ENCODE measurements around the gene SGCA. TPM values are rescaled to one million over a fixed set of nuclear protein-coding genes. Genes with fewer than 3 reads are reported as not detected.
A peak's percentile ranks its signal among the peaks of the same experiment; 100 is the strongest.

Gene SGCA
- total and polyA plus RNA-seq, 3 donors from 2014 or later = 2.4 to 33.1 (median 7.6) TPM

GRCh38 chr17:50145532-50146229 is 20.1 kb upstream of the SGCA start:
- H3K27ac ChIP-seq = peak overlapping the region; percentile 6 to 7
- no peak for TF ChIP-seq POLR2A (IDR thresholded peaks at IDR 0.05)
- TF ChIP-seq CTCF (IDR thresholded peaks at IDR 0.05) = no peak
- no peaks in the 10 kb centered on the region for H3K36me3 ChIP-seq (ENCODE audit: low read depth, missing control alignments)
- H3K4me3 ChIP-seq = no peak overlapping the region
- peaks cover 36% of the 10 kb centered on the region for H3K4me1 ChIP-seq
- H3K9me3 ChIP-seq = no peaks in the 10 kb centered on the region
- WGBS, 2 donors = 67 to 79% methylated on average over 11 of the region's 11 CpGs
- intact Hi-C loops (cut with DNase I; ENCODE audit: low total_unique reads) = no loop called here
- H3K27me3 ChIP-seq = no peaks in the 10 kb centered on the region
- no peak for DNase-seq

GRCh38 chr17:50146230-50146926 is 19.4 kb upstream of the SGCA start:
- H3K9me3 ChIP-seq = no peaks in the 10 kb centered on the region
- TF ChIP-seq POLR2A (IDR thresholded peaks at IDR 0.05) (no peak), CTCF (IDR thresholded peaks at IDR 0.05) (no peak)
- H3K36me3 ChIP-seq (ENCODE audit: low read depth, missing control alignments) = no peaks in the 10 kb centered on the region
- no peak overlapping the region for H3K4me3 ChIP-seq
- H3K4me1 ChIP-seq = peaks cover 36% of the 10 kb centered on the region
- peak overlapping the region; percentile 79 to 84 for H3K27ac ChIP-seq
- no peak for DNase-seq
- intact Hi-C loops (cut with DNase I; ENCODE audit: low total_unique reads) = no loop called here
- whole genome bisulfite sequencing, 2 donors = 55 to 80% methylated on average over 3 to 10 of the region's 10 CpGs
- H3K27me3 ChIP-seq = no peaks in the 10 kb centered on the region

GRCh38 chr17:50146927-50147665 is 18.7 kb upstream of the SGCA start:
- peak; percentile 60 for DNase-seq
- intact Hi-C loops (cut with DNase I; ENCODE audit: low total_unique reads) = no loop called here

GRCh38 chr17:50147841-50148225 is 18.0 kb upstream of the SGCA start:
- intact Hi-C loops (cut with DNase I; ENCODE audit: low total_unique reads) = no loop called here
- Histone ChIP-seq H3K27ac (peak overlapping the region; percentile 79 to 84), H3K4me1 (peaks cover 50% of the 10 kb centered on the region), H3K27me3 (no peaks in the 10 kb centered on the region), H3K9me3 (no peaks in the 10 kb centered on the region), H3K4me3 (peak overlapping the region in 1 of 2 donors; percentile 91), H3K36me3 (ENCODE audit: low read depth, missing control alignments) (no peaks in the 10 kb centered on the region)
- no peak for TF ChIP-seq CTCF (IDR thresholded peaks at IDR 0.05)
- TF ChIP-seq POLR2A (IDR thresholded peaks at IDR 0.05) = no peak
- no peak for DNase-seq
- WGBS, 2 donors = 13 to 15% methylated on average over 5 of the region's 5 CpGs

More at GRCh38 chr17:50146927-50147665, 18.7 kb upstream of the SGCA start:
- H3K27ac ChIP-seq = peak overlapping the region; percentile 79 to 84
- H3K9me3 ChIP-seq = no peaks in the 10 kb centered on the region
- peak overlapping the region in 1 of 2 donors; percentile 91 for H3K4me3 ChIP-seq
- H3K27me3 ChIP-seq = no peaks in the 10 kb centered on the region
- 32 to 52% methylated on average over 14 to 15 of the region's 15 CpGs for WGBS, 2 donors
- H3K4me1 ChIP-seq = peaks cover 43% of the 10 kb centered on the region
- no peaks in the 10 kb centered on the region for H3K36me3 ChIP-seq (ENCODE audit: low read depth, missing control alignments)
- no peak for TF ChIP-seq POLR2A (IDR thresholded peaks at IDR 0.05)
- TF ChIP-seq CTCF (IDR thresholded peaks at IDR 0.05) = no peak

All from testis (tissue), 3 donors.